Measurements from ENCODE around the gene NDUFS7.

NDUFS7 gene

GRCh38 chr19:1383312-1384084 lies at the start of gene NDUFS7:
NDUFS7 (plus strand) TSS chr19:1383907; CDS start chr19:1383927, 20 bp downstream.
- FAIRE-seq: peak; percentile 72

DNA sequence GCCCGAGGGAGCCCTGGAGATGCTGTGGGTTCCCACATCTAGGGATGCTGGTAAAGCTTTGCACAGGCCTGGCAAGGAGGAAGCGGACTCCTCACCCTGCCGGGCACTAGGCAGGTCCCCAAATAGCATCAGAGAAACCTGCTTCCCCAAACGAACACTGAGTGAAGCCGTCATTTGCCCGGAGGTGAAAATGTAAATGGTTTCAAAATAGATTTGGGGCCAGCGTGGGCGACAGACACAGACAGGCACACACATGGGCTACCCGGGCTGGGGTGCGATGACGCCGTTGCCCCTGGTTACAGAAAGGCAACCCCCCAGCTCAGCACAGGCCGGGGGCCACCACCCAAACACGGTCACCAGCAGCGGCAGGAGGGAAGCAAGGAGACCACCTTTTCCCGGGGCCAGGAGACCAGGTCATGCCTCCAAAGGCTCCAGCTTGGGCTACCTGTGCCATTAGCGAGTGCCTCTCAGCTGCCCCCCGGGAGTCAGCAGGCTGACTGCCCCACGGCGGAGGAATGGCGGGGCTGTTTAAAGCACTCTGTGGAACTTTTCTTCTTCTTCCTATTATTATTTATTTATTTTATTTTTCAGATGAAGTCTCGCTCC lies 47.5 kb upstream of the NDUFS7 start:
- FAIRE-seq: no peak

- no peak for FAIRE-seq
Observed at GRCh38 chr19:1340681-1341469, 42.8 kb upstream of the NDUFS7 start.

DNA sequence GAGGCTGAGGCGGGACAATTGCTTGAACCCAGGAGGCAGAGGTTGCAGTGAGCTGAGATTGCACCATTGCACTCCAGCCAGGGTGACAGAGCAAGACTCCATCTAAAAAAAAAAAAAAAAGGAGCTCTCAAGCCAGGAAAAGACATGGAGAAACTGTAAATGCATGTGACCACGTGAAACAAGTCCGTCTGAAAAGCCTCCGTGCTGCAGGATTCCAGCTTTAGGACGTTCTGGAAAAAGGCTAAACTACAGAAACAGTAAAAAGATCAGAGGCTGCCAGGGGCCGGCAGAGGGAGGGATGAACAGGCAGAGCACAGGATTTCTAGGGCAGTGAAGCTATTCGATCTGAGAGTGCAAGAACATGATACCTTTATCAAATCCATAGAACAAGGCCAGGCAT lies 40.7 kb upstream of the NDUFS7 start:
- no peak for FAIRE-seq

DNA sequence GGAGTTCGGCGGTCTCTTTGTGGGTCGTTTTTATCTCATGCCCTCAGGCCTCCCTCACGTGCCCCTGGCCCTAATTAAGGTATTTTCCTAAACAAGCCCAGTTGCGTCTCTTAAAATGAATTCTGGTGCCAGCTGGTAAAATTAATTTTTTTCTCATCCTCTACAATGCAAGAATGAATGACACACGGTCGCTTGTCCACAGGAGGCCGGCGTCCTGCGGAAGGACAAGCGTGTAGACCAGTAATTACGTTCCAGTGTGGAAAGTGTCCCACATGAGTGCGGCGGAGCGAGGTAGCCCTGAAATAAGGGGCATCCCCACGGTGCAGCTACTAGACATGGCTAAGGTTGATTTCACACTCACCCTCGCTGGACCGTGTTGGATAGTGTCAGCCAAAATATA lies 34.5 kb upstream of the NDUFS7 start:
- no peak for FAIRE-seq

DNA sequence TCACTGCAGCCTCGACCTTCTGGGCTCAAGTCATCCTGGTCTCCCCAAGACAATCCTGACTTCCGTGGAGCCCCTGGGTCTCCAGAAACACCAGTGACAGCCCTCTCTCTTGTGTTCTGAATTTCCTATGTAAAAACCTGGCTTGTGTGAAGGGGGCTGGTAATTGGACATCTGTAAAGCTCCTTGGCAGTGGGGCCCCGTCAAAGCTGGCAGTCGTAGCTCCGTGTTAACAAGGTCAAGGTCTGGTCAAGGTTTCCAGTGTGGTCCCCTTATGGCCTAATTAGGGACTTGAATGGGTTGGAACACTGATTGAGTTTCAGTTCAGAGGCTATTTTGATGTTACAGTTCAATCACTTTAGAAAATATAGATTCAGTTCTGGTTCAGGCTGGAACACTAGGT lies 32.8 kb upstream of the NDUFS7 start:
- FAIRE-seq: no peak

- FAIRE-seq: no peak
Observed at GRCh38 chr19:1351381-1351851, 32.3 kb upstream of the NDUFS7 start.

- no peak for FAIRE-seq
Observed at GRCh38 chr19:1353144-1353543, 30.6 kb upstream of the NDUFS7 start.

DNA sequence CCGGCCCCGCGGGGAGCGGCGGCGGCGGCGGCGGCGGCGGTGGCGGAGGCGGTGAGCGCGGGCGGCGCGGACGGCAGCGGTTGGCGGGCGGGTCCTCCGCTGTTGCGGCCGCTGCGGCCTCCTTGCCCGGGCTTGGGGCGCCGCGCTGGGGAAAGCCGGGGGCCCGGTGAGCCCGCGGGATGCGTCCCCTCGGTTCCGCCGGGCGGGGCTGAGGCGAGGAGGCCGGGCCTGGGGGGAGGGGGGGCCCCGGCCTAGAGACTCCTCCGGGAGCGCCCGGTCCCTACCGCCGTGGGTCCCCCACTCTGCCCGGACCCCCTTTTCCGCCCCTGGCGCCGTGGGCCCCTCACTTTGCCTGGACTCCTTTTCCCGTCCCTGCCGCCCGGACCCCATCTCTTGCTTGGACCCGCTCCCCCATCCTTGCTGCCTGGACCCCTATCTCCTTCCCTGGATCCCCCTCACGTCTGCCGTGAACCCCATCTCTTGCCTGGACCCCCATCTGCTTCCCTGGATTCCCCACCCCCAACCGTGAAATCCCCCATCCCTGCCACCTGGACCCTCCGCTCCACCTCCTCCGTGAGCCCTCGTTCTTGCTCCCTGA lies 28.6 kb upstream of the NDUFS7 start:
- no peak for FAIRE-seq

DNA sequence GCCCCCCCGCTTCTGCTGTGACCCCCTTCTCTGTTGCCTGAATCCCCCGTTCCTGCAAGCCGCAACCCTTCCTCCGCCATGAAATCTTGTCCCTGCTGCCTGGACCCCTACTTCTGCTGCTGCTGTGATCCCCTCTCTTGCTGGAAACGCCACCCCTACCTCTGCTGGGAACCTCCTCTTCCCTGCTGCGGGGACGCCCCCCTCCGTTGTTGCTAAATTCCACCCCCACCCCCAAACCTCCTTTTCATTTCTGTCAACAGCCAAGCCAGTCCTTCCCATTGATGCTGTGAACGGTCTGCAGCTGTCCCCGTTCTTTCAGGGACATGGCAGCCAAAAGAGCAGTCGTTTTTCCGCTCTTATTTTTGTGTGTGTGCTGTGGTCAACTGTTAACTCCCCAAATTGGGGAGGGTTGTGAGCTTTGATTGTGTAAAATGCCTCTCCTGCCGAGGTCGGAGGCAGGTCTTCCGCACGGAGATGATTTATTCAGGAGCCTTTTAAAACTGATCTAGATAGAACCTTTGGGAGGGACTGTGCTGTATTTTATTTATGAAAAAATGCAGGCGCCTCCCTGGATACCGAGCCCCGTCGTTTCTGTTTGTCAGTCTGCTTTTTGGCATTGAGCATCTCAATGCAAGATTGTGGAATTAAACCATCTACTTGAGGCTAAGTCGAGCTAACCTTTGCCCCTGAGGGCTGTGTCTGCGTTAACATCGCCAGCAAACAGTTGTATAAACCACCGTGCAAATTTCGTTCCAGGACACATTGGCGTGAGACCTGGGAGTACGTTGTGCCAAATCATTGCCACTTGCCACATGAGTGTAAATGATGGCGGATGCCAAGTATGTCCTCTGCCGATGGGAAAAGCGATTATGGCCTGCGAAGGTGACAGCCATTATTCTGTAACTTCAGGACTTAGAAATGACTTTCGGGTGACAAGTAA lies 27.9 kb upstream of the NDUFS7 start:
- FAIRE-seq: no peak

- no peak for FAIRE-seq
Observed at GRCh38 chr19:1356508-1356865, 27.2 kb upstream of the NDUFS7 start.

- FAIRE-seq: no peak
Observed at GRCh38 chr19:1357531-1358109, 26.1 kb upstream of the NDUFS7 start.

DNA sequence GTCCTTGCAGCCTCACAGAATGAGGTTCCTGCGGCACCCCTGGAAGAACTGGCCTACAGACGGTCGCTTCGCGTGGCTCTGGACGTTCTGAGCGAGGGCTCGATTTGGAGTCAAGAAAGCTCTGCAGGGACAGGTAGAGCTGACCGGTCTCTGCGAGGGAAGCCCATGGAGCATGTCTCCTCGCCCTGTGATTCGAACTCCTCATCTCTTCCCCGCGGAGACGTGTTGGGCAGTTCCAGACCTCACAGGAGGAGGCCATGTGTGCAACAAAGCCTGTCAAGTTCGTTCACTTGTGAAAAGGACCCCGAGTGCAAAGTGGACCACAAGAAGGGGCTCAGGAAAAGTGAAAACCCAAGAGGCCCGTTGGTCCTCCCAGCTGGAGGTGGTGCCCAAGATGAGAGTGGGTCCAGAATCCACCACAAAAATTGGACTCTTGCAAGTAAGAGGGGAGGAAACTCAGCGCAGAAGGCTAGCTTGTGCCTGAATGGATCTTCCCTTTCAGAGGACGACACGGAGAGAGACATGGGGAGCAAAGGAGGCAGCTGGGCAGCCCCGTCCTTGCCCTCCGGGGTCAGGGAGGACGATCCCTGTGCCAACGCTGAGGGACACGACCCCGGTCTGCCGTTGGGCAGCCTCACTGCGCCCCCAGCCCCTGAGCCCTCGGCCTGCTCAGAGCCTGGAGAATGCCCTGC lies 23.4 kb upstream of the NDUFS7 start:
- FAIRE-seq: no peak

DNA sequence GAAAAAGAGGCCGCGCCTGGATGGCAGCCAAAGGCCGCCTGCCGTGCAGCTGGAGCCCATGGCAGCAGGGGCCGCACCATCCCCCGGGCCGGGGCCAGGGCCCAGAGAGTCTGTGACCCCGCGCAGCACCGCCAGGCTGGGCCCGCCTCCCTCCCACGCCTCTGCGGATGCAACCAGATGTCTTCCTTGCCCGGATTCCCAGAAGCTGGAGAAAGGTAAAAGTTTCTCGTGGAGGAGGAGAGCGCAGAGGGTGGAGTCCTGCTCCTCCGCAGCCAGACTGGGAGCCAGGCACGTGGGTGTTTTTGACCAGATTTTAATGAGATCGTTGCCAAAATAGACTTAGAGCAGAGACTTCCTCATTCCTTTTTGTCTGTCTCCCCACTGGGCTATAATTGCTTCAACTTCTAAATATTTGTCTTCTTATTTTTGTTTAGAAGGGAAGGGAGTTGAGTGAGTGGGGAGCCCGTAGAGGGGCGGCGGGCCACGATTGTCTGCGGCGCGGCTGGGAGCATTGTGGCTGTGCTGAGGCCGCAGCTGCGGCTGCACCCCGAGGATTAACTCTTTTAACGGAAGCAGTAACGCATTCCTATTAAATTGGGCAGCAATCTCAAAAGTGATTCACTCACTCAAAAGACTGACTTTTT lies 22.8 kb upstream of the NDUFS7 start:
- FAIRE-seq: no peak

GRCh38 chr19:1361601-1362386 lies 21.9 kb upstream of the NDUFS7 start:
- no peak for FAIRE-seq

GRCh38 chr19:1362387-1363257 lies 21.1 kb upstream of the NDUFS7 start:
- FAIRE-seq: no peak

- no peak for FAIRE-seq
Observed at GRCh38 chr19:1363599-1363998, 20.1 kb upstream of the NDUFS7 start.

- peak; percentile 48 for FAIRE-seq
Observed at GRCh38 chr19:1364070-1364704, 19.5 kb upstream of the NDUFS7 start.
